GM19238 (cell line): ENCODE data around the gene RXRB.
A peak's percentile ranks its signal among the peaks of the same experiment; 100 is the strongest.

ENCODE experiments used
- DNase-seq: peaks from one replicate; pipeline ENCODE4 v3.0.0; 2011; ENCODE audit warnings: low spot score; ENCODE audit not compliant: insufficient read length

RXRB gene

DNA sequence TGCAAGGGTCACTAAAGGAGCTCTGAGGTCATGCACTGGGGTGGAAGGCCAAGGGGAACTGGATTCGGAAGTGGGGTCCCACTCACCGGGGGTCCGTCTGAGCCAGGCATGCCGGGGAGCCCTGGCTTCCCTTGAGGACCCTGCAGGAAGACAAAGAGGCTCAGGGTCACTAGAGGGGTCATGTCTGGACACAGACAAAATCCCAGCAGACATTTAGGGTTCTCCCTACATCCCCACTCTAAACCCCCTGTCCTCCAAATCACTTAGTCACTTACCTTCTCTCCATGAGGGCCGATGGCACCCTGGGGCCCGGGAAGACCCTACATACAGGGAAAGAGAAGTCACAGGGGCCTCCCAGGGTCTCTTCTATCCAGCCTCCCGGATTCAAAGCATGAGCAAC lies 23.6 kb downstream of the RXRB start:
- DNase-seq: no peak

DNA sequence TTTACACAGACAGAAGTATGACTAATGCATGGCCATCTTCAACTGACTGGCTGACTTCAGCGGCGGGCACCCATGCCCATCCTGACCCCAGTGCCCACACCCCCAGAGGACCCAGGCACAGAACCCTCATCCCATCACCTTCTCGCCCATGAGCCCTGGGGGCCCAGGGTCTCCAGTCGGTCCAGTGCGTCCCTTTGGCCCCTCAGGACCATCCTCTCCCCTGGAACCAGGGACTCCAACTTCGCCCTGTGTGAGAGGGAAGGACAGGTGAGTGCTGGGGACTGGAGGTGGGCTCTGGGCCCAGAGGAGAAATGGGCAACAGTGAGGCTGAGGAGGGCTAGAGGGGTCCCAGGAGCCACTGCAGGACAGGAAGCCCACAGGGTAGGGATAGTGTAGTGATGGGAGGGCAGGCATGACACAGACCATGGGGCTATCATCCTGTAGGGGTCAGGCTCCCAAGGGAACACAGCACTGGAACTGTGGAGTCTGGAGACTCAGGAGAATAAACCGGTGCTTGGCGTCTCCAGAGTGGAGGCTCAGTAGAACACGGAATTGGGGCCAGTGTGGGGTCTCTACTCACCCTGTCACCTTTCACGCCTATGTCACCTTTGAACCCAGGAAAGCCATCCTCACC lies 24.9 kb downstream of the RXRB start:
- DNase-seq: no peak

DNA sequence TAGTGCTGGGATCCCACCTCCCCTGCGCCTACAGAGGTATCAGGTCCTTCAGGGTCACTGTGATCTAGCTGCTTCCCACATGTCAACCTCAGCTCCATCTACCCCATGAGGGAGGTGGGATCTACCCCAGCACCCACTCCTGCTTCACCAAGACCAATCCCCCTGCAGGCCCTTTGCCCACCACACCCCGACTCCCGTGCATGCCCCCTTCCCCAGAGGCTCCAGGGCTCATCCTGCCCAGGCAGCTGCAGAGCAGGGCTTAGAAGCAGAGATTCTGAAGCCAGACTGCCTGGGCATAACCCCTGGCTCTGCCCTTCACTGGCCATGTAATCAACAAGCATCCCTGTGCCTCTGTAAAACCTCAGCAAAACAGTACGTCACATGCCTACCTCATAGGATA lies 25.7 kb downstream of the RXRB start:
- DNase-seq: no peak

DNA sequence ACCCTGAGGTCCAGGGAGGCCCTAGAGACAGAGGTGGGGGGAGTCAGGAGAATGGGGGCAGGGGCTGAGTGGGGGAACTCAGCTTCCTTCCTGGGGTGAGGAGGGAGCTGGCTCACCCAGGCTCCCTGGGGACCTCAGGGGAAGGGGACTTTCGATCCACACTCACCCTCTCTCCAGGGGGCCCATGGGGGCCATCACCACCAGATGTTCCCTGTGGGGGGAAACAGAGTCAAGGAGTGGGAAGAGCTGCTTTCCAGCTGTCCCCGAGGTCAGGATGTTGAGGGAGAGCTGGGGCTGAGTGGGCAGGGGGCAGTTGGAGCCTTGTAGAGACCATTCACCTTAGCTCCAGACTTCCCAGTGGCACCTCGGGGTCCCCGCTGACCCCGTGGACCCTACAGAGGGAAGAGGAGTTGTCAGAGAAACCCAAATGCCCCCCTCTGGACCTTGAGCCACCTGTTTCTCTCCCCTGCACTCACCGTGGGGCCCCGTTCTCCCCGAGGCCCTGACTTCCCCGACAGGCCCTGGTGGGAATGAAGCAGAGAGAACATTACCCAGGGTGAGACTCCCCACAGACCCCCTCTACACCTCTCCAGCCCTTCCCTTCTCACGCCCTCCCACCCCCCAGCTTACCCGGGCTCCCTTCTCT lies 26.8 kb downstream of the RXRB start:
- no peak for DNase-seq

DNA sequence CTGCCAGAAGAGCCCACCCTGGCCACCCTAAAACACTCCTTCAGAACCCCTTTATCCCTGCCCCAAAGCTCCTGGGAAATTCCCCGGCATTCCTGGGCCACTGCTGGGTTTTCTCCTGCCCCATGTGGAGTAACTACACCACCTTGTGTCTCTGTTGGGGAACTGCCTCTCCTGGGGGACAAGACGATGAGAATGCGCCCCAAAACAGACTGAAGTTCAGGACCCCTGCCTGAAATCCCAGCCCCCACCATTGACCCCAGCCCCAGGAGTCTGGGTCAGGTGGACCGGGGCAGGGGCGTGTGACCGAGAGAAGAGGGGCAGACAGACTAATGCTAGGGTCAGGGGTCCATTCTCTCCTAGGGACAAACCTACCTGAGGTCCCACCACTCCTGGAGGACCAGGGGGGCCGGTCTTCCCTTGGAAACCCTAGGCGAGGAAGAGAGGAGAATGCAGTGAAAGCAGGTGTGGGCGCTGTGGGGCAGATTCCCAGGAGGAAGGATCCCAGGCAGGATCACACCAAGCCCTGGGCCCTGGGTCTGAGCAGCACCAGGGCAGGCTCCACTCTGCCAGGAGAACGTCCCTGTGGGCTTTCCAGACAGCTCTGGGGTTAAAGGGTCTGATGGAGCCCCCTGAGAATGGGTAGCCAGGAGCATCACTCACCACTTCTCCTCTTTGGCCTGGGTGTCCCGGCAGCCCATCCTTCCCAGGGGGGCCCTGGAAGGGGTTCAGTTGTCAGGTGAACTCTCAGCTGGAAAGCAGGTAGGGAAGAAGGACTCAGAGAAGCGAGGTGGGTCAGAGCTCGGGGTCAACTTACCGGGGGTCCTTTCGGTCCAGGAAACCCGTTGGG lies 27.6 kb downstream of the RXRB start:
- peak; percentile 49 for DNase-seq

DNA sequence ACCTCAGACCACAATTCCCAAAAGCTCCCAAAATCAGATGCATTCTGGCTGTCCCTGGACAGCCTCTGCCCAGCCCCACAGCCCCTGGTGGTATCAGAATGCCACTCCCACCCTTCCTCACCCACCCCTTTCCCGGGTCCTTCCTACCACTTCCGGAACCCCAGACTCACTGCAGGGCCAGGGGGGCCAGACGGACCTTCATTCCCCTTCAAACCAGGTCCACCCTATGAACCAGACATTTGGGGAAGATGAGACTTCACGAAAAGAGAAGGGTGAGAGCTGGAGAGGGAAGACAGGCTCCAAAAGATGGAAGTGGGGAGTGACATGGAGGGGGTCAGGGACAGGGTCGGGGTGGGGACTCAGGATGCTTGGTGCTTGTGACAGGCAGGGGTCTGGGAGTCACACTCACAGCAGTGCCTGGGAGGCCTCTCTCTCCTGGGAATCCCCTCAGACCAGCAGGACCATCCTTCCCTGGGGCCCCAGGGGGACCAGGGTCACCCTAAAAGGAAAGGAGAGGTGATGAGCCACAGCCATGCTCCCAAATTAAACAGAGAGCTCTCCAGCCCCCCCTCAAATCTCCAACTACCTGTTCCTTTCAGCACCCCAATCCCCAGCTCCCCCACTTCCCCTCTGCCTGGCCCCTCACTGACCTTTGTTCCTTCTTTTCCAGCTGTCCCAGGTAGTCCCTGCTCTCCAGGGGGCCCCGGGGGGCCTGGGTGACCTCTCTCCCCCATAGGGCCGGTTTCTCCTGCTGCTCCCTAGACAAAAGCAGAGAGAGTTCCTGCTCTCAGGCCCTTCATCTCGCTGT lies 28.4 kb downstream of the RXRB start:
- DNase-seq: no peak

GRCh38 chr6:33171016-33171879 lies 29.2 kb downstream of the RXRB start:
- no peak for DNase-seq

- DNase-seq: no peak
Observed at GRCh38 chr6:33170176-33171015, 30.1 kb downstream of the RXRB start.

DNA sequence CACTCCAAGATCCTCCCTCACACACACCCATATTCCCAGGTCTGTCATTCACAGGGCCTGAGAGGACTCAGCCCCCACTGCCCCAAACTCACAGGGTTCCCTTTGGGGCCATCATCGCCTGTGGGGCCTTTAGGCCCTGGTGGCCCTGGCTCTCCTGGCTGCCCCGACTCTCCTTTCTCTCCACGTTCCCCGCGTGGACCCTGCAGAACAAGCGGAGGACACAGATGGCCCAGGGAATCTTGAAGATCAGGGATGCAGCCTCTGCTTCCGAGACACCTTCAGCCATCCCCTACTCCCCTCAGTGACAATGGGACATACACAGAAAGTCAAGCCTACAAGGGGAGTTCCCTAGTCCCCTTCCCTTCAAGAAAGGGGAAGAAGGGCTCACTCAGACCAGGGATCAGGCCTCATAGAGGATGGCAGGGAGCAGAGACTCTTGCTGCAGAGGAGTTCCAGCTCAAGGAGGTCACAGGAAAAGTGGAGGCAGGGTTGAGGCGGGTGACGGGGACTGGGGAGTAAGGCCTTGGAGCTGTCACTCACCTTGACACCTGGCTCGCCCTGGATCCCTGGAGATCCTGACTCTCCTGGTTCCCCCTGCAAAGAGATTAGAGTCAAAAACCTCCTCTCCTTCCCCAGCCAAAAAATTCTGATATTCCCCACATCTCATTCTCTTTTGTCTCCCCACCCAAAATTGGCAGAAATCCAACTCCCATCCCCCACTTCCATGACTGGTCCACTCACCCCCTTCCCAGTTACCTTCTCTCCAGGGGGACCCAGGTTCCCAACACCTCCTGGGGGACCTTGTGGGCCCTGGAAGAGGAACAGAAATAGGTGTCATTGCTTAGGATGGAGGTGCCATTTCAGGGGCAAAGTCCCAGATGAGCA lies 30.9 kb downstream of the RXRB start:
- DNase-seq: no peak

- DNase-seq: no peak
Observed at GRCh38 chr6:33168639-33169038, 31.8 kb downstream of the RXRB start.

DNA sequence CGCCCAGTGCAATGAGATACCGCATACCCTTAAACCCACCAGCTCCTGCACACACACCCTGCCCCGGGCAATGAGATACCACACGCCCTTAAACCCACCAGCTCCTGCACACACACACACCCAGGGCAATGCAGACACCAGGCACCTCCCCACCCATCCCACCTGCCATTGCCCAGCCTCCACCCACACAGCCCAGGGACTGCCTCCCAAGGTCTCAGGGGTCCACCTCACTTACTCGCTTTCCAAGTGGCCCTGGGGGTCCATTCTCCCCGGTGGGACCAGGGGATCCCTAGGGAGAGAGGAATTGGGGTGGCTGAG lies 32.2 kb downstream of the RXRB start:
- DNase-seq: no peak

GRCh38 chr6:33167374-33168283 lies 32.8 kb downstream of the RXRB start:
- no peak for DNase-seq

DNA sequence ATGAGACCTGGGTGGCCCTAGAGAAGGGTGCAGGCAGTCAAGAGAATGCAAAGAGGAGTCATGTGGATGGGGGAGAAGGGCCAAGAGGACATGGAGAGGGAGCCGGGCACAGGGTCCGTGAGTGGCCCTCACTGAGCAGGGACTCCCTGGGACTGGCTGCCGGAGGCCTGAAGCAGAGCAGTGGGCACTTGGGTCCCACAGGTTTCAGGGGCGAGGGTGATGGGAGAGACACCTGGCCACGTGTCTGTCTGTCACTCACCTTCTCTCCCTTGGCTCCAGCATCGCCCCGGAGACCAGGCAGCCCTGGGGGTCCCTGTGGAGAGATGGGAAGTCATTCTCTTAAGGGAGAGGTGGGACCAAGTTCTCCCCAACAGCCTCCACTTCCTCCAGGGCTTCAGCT lies 33.7 kb downstream of the RXRB start:
- DNase-seq: no peak

DNA sequence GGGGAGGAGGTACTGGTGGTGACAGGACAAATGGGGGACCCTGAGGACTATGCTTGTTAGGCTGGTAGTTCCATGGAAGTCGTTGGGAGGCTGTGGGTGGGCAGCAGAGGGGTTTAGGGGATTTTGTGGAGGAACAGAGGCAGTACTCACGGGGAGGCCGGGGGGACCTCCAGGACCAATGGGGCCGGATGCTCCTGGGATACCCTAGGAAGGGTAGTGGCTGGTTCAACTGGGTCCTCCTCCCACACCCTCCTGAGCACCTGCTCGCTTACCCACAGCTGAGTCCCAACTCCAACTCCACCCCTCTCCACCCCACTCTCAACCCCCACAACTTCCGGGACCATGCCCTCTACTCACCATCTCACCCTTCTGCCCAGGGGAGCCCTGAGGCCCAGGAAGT lies 34.1 kb downstream of the RXRB start:
- DNase-seq: no peak

DNA sequence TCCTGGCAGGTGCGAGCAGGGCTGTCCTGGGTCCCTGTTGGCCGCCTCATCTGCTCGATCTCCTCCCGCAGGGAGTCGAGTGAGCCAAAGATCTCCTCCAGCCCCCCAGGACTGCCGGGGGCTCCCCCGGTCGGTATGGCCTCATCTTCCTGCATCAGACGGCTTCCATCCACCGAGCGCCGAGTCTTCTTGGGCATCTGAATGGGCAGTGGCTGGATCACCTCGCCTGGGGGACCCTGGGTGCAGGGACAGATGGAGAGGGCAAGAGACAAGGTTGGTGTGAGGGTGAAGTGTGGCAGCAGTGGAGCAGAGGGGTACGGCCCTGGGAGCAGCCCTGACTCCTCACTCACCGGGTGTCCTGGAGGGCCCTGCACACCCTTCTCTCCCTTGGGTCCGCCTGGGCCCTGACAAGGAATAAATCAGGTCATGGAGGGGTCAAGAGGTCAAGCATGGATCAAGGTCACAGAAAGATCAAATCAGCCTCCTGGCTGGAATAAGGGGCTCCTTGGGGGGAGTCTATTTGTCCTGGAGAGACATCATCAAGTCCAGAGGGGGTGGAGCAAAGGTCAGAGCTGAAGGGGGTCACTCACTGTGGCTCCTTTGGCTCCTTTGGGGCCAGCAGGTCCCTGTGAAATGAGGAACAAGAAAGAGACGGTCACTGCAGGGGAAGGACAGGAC lies 34.7 kb downstream of the RXRB start:
- DNase-seq: no peak

DNA sequence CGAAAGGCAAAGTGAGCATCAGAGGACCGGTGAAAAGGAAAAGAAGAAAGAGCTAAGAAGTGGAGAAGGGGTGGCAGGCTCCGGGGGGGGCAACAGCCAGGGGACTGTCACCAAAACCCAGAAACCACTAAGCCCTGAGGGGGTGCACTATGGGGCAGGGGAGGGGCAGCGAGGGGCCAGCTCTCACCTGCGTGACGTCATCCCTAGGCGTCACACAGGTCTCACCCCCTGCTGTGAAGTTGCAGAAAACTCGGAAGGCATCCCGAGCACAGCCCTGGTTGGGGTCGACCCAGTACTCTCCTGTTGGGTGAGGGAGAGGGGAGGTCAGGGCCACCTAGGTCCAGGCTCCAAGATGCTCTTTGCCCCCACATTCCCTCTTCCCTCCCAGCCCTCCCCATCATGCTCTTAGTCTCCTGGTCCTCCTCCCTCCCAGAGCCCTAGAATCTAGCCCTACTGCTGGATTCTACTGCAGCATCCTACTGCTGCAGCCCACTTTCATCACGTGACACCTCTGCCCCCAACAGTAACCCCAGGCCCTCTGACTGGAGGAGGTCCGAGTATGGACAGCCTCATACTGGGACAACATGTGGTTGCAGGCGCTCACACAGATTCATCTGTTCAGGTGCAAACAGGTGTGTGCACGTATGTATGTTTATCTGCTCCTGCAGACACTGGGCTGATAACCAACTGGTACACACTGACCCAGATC lies 35.6 kb downstream of the RXRB start:
- DNase-seq: no peak

GRCh38 chr6:33164176-33164575 lies 36.3 kb downstream of the RXRB start:
- no peak for DNase-seq
